GM21737 (cell line): ENCODE measurements around the gene METTL16.

ENCODE experiments used
- ATAC-seq: cut with Tn5 transposase; IDR thresholded peaks from one replicate; pipeline ENCODE4 v1.9.1; 2021; ENCODE audit warnings: mild to moderate bottlenecking, moderate library complexity; ENCODE audit not compliant: unreplicated experiment

Gene METTL16

DNA sequence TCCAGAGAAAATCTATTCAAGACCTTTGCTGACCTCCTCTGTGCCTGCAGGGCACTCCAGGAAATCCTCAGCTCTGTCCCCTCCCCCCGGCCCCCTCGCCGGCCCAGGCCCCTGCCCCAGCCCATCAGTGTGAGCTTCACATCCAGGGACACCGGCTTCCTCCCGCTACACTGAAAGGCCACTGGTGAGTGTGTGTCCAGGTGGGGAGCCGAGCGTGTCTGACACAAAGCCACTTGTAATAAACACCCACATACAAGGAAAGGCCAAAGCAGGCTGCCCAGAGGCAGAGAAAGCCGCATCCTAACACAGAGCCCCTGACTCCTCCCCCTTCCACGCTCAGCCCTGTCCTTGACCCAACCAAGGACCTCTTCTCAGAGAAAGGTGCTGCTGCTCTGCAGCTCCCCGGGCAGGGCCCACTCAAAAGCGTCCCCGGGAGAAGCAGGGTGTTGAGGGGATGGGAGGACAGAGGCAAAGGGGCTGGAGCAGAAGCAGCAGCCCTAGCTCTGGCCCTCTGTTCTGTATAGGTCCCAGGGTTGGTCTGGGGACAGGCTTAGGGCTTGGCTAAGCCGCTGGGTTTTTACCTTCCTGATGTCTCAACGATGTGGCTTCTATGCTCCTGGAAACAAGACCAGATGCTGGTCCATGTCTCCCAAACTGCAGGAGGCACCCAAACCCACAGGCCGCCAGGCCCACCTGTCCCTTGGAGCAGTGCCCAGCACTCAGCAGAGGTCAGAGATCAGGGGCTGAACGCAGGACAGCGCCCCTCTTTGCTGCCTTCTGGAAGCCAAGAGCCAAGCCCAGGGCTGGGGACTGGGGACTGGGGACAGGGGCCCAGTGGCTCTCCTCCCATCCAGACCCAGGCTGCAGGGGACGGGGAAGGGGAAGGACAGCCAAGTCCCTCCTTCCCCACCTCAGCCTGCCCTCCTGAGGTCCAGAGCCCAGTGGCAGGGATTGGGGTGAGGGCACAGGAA is 126.2 kb downstream of the METTL16 start:
- ATAC-seq, result no peak

GRCh38 chr17:2384439-2385127 is 127.1 kb downstream of the METTL16 start:
- no peak for ATAC-seq

DNA sequence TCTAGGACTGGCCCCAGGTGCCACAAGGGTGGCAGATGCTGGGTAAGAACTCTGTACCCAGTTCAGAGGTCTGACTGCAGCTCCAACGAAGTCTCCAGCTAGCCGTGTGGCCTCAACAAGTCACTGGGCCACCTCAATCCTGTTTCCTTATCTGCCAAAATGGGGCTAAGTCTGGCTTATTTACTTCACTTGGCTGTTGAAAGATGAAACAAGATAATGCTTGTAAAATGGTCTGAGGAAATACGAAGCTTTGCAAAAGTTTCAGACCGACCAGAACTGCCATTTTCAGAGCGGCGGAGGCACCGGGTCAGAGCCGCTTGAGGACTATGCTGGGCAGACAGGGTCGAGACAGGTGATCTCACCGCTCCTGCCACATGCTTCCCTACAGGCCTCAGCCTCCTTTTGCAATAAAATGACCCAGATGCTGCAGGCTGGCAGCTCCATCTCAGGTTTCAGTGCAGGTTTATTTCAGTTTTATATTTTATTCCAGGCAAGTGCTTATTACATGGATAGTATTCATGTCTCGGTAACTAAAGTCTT is 128.0 kb downstream of the METTL16 start:
- ATAC-seq, result no peak

DNA sequence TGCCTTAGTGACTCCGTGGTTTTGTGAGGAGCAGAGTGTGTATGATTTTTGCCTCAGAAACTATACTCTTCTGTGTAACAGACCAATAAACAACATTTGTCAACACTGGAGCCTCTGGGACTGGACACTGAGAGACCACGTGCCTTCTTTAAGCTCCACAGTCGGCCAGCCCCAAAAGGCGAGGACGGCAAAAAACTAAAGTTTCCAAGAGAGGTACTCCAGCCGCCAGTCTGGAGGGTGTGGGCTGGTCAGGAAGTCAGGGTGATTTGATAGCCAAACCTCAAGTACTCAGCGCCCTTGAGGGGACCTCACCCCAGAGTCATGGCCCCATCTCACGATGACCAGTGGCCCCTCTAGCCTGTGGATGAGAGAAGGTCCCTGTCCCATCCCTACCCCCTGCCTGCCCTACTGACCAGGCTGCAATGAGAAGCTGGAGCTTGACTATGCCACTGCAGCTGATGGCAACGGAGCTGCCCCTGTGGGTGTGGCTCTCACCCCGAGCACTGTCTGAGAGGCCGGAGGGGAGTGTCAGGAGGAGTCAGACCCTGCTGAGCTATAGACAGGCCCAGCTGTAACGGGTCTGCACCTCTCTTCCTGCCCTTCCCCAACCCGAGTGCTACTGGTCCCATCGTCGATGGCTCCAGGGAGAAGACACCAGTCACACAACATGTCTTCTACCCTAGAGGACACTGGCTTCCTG is 130.6 kb downstream of the METTL16 start:
- no peak for ATAC-seq

- no peak for ATAC-seq
These were observed 131.3 kb downstream of the METTL16 start for GRCh38 chr17:2380226-2380922.

GRCh38 chr17:2379489-2380225 is 132.0 kb downstream of the METTL16 start:
- ATAC-seq, result no peak

GRCh38 chr17:2378905-2379304 is 132.8 kb downstream of the METTL16 start:
- no peak for ATAC-seq

DNA sequence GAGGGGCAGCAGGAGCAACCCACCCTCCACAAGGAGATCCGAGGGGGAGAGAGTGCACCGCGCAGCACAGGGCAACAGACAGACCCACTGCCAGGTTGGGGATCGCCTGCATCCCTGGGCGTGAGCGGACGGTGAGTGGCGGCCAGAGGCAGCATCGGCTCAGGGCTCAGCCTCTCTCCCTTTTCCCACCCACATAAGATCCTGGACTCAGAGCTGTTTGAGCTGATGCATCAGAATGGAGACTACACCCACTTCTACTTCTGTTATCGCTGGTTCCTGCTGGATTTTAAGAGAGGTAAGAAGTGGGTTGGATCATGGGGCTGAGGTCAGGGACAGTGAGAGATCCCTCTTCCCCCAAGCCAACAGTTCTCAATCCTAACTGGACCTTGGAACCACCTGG is 134.0 kb downstream of the METTL16 start:
- no peak for ATAC-seq

DNA sequence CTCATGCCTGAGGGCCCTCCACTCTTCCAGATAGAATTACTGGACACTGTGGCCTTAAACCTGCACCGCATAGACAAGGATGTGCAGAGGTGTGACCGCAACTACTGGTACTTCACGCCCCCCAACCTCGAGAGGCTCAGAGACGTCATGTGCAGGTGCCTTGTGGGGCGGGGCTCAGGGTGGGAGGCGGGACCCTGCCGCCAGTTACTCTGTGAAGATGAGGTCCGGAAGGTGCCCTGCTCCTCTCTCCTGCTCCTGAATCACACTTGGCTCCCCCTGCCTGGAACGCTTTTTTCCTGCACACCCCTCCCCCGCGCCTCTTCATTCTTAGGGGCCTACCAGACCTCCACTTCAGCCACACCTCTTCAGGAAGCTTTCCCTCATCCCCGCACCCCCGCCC is 135.6 kb downstream of the METTL16 start:
- ATAC-seq, result no peak

- ATAC-seq, result no peak
These were observed 136.3 kb downstream of the METTL16 start for GRCh38 chr17:2375406-2375805.

- no peak for ATAC-seq
These were observed 137.0 kb downstream of the METTL16 start for GRCh38 chr17:2374549-2375285.

DNA sequence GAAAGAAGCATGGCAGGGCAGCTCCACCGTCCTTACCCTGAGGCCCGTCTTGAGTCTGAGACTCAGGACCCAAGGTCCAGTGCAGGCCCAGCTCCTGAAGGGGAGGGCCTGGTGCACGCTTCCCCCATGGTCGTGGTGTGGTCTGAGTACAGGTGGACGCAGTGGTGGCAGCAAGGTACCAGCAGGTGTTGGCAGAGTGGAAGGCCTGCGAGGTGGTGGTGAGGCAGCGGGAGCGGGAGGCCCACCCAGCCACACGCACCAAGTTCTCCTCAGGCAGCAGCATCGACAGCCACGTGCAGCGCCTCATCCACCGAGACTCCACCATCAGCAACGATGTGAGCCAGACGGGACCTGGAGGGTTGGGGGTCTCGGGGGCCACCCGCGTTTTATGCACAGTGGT is 138.5 kb downstream of the METTL16 start:
- ATAC-seq, result no peak

- no peak for ATAC-seq
These were observed 139.0 kb downstream of the METTL16 start for GRCh38 chr17:2372681-2373080.

GRCh38 chr17:2372180-2372579 is 139.5 kb downstream of the METTL16 start:
- no peak for ATAC-seq

- ATAC-seq, result no peak
These were observed 140.2 kb downstream of the METTL16 start for GRCh38 chr17:2371183-2372130.

DNA sequence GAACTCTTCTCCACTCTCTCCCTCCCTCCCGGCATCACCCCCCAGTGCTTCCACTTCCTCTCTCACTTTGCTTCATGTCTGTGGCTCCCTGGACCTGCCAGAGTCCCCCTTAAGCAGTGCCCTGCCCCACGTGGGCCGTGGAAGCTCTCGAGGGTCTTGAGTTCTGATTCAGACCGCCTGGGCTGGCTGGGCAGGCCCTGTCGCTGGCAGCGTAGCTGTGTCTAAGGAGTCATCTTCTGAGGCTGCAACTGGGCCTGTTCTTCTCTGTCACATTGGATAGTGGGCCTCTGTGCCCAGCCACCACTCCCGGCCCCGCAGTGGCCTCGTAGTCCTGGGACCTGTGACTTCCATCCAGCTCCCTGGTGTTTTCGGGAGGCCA is 141.5 kb downstream of the METTL16 start:
- ATAC-seq, result no peak

GRCh38 chr17:2369551-2370210 is 142.0 kb downstream of the METTL16 start:
- ATAC-seq, result no peak

DNA sequence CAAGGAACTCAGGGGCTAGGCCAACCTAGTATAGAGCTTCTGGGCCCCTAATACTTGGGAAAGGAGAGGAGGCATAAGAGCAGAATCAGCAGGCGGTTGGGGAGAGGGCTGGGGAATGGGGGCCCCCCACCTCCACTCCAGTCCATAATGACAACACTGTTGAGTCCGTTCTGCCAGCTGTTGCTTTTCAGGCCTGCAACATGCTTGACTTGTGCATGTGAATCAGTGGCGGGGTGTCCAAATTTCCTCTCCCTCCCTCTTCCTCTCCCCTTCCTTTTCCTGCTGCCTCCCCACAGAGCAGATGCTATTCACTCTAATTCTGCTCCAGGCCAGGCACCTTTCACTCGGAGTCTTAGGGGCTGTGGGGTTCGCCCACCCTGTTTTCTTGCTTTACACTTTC is 142.6 kb downstream of the METTL16 start:
- ATAC-seq, result no peak
